Vagina (tissue), 2 donors: ENCODE data around the gene USP1.

Experiments
- CTCF ChIP-seq, 3 experiments: fragments of 450-650 bp in 2 of 3; fragments of 200-600 bp in 1 of 3; sonication (generic) in 1 of 3; IDR thresholded peaks; one replicate each; pipeline ENCODE4 v1.5.1; 2017 to 2019; ENCODE audit warnings: antibody characterized with exemption in 3 of 3, mild to moderate bottlenecking in 2 of 3, moderate library complexity in 2 of 3
- POLR2A ChIP-seq, 2 donors: fragments of 450-650 bp; IDR thresholded peaks; one replicate each; pipeline ENCODE4 v1.6.1; 2017; ENCODE audit warnings: antibody characterized with exemption in 2 of 2, mild to moderate bottlenecking in 2 of 2, moderate library complexity in 2 of 2
- POLR2AphosphoS5 ChIP-seq, 2 donors: sonication (generic); formaldehyde crosslinking; IDR thresholded peaks; one replicate each; pipeline ENCODE4 v1.9.0; 2017; ENCODE audit warnings: antibody characterized with exemption in 2 of 2, mild to moderate bottlenecking in 2 of 2, low read depth in 1 of 2; ENCODE audit not compliant: insufficient read depth in 1 of 2

- TF ChIP-seq CTCF (IDR thresholded peaks at IDR 0.05) (no peak), POLR2A (IDR thresholded peaks at IDR 0.05) (no peak), POLR2AphosphoS5 (IDR thresholded peaks at IDR 0.05; ENCODE audit: insufficient read depth in 1 of 2, low read depth in 1 of 2) (no peak)
Measured at GRCh38 chr1:62476525-62477219, 39.8 kb downstream of the USP1 start.
